GM21423 (cell line): Measurements from ENCODE around the gene SATB2.

Source experiments
- ATAC-seq: cut with Tn5 transposase; IDR thresholded peaks from one replicate; pipeline ENCODE4 v1.9.1; 2021; ENCODE audit warnings: mild to moderate bottlenecking, moderate library complexity; ENCODE audit not compliant: unreplicated experiment

SATB2 gene

DNA sequence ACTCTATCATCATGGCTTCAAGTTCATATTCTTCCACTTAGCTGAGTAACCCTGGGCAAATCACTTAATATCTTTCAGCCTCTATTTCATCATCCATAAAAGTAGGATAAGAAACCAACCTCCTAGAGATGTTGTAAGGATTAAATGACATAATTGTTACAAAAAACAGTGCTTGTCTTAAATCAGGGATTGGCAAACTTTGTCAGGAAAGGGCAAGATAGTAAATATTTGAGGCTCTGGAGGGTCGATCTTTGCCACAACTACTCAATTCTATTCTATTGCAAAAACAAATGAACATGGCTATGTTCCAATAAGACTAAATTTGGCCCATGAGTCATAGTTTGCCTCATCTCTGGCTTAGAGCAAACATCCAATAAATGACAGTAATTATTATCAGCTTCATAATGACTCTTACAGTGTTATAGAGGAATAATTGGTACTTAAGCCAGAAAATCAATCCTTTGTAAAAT, 184.7 kb downstream of the SATB2 start:
- no peak for ATAC-seq

DNA sequence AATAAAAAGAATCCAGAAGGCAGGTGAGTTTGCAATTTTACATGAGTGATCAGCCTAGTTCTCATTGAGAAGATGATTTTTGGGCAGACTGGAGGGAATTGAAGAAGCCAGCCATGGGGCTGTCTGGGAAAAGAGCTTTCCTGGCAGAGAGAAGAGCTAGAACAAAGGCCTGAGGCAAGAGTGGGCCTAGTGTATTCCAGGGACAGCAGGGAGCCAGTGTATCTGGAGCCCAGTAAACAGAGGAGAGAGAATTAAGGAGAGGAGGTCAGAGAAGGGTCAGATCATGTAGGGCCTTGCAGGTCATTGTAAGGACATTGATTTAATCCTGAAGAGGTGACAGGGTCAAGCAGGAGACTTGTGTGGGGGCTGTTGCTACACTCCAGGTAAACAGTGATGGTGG, 195.8 kb downstream of the SATB2 start:
- ATAC-seq = no peak

DNA sequence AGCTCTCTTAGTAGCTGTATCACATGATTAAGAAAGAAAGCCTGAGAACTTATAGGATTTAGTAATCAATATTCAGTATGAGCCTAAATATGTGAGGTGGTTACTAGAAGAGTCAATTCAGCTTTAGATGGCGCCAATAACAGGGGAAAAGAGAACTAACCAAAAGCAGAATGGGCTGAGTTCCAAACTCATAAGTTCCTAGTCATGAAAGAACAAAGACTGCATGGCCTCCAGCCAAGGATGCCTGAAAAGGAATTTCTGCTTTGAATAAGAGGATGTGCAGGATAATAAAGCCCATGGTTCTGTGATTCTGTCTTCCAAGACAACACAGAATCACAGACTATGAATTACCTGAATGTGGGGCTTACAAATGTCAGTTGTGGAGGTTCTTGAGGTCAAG, 196.5 kb downstream of the SATB2 start:
- ATAC-seq = no peak

DNA sequence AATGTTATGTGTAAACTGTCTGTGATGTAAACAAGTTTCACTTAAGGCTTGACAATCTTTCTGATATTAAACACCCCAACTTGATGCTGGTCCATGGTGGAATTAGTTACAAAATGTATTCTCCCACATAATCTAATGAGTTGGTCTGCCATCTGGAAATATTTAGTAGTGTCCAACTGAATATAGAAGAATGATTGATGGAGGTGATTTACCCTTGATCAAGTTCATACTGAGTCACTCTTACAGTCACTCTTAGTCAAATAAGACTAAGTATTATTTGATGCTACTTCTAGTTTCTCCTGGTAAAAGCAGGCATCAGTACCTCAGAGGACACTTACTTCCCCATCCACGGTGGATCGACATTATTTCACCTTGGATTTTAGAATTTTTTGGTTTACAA, 198.1 kb downstream of the SATB2 start:
- no peak for ATAC-seq

DNA sequence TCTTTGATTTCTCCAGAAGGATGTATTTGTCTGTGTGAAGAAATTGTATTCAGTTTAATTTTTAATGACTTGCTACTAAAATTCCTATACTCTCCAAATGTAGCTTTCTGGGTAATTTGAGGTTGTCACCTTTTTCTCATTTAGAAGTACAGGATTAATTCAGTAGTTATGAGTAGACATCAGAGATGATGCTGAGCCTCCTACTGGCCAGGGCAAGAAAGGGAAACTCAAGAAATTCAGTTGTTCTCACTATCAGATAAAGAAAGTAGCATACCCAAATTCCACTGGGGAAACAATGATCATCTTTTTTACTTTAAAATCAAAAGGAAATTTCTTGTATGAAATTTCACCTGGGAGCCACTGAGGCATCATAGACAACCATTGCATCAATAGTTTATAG, 199.4 kb downstream of the SATB2 start:
- ATAC-seq = no peak

DNA sequence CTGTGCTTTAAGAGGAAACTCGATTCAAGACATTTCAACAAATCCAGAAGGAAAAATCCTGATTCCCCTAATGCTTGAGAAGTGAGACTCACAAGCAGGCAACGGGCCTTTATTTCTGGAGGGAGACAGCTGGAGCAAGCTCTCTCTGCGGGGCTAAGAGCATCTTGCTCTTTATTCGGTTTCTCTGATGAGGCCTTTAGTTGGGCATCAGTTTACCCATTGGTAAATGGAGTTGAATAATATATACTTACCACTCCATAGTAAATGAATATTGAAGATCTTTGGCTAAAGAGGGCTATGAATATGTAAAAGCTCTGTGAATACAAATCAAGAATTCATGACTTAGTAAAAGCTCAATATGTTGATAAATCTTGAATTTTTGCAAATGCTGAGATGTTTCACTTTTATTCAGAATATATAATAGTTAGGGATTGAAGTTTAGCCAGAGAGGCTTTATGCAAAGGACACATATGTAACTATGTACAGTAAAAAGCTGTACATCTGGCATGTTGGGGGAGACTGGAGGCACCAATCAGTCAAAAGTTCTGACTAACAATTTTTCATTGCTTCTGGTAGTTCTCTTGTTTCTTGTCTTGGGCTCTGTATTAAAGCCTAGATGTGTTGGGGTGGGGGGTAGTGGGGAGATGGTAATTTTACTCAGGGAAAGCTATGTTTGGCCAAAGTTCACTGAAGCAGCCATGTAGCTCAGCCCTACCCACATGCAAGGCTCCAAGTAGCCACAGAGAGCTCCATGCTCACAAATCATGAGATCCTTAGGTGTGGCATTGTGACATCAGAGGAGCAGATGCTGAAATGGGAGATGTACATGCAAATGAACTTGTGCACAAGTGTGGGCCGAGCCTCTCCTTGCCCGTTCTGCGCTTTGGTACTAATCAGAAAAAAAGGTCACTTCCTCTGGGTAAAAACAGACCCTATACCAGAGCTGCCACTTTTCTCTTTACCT, 200.2 kb downstream of the SATB2 start:
- no peak for ATAC-seq

DNA sequence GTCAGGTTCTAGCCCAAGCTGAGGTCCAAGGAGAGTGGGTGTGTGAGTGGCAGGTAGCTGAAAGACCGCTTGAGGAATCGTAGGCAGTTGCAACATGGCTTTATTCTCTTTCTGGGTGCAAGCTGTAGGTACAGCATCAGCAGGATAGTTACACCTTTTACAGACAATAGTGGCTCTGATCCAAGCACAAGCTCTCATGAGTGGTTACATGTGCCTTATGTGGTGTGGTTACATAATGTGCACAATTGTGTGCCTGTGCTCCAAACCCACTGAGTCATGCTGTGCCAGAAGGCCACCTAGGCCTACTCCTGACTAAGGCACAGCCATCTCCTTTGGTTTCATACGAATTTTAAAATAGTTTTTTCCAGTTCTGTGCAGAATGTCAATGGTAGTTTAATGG, 227.6 kb downstream of the SATB2 start:
- ATAC-seq = no peak

DNA sequence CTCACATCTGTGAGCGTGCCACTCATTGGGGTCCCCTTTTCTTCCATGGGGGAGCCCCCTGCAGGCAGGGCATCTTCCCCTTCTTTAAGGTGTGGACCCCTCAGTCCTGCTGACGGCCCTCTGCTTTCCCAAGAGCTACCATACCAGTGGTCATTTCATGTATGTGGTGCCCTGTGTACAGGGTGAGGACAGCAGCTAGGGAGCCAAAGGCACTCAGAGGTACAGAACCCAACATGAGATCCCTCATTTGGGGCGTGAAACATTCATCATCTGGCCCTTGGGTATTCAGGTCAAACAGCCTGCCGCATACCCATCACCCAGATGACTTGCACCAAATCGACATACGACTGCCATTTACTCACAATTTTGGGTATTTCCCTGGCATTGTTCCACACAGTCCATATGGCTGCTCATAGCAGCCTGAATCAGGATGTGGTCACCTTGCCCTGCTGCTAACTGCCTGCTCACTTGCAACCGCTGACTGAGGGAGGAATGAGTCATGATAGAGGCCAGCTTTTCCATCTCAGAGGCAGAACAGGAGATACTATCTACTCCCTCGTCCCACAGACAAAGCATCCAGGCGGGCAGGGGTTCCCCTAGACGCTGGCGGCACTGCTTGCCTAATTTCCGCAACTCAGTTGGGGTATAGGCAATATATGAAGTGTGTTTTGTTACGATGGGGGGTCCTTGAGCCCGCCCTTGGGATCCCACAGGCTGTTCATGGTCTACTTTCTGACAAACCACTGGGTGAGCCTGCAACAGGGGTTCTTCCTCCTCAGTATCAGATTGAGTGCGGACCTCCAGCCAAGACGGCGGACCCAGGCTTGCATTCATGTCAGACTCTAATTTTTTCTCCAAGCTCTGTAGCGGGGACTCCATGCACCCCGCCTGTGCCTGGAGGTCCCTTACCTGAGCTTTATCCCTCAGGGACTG, 228.6 kb downstream of the SATB2 start:
- ATAC-seq = peak; percentile 82

DNA sequence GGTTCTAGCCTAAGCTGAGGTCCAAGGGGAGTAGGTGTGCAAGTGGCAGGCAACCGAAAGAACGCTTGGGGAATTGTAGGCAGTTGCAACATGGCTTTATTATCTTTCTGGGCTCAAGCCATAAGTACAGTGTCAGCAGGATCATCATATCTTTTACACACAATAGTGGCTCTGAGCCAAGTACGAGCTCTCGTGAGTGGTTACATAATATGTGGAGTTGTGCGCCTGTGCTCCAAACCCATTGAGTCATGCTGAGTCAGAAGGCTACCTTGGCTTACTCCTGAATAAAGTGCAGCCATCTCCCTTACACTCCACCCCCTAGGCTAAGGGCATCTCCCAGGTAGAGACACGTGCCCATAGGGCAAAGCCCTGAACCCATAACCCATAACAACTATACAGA, 233.9 kb downstream of the SATB2 start:
- no peak for ATAC-seq

DNA sequence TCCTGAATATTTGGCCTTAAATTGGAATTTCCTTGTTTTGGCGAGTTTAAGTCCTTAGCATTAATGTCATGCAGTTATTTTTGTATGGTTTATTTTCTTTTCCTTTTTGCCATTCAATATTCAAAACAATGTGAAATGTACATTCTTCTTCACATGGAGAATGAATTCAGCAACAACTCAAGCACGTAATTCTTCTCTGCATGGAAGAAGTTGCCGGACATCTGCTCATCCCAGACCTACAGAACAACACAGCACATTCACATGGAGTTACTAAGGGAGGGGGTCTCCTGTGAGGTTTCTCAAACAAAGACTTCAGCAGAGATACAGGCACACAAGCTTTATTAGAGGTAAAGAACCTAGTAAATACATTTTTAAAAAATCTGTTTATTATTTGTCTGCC, 236.8 kb downstream of the SATB2 start:
- no peak for ATAC-seq

DNA sequence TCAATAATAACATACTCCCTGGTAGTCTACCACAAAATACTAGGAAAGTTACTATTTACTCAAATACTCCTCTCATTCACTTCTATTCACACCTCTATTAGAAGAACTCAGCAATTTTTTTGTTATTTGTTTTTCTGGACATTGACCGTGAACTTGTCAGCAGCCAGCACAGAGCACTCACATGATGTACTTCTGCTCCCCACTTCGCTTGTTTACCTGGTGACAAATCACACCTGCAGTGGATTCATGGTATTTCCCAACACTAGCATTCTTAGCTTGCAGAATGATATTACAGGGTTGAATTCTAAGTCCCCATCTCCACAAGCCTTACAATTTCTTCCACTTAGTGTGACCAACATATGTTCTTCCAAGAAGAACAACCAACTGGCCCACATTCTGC, 238.2 kb downstream of the SATB2 start:
- no peak for ATAC-seq
